Keratinocyte (primary cell): ENCODE results near the gene CPEB4. TPM values are rescaled to one million over a fixed set of nuclear protein-coding genes. Genes with fewer than 3 reads are reported as not detected.

Experiments
- DNase-seq: peaks from one replicate; pipeline ENCODE4 v3.0.0-alpha.2; 2011; ENCODE audit warnings: low read depth, missing footprints, low spot score
- FAIRE-seq: peaks from 2 replicates; lab custom pipeline; 2011; peaks lifted over from hg19 to GRCh38; lab: Jason Lieb, UNC
- H2AFZ ChIP-seq: 2 replicates; pipeline ENCODE4 v1.6.0; 2012; ENCODE audit warnings: low read length, control low read depth, inconsistent platforms; ENCODE audit not compliant: control insufficient read depth
- H3K27ac ChIP-seq: 2 replicates; pipeline ENCODE4 v1.5.1; 2011; ENCODE audit warnings: low read length; ENCODE audit not compliant: control insufficient read depth, insufficient read depth
- H3K27me3 ChIP-seq: 3 replicates; pipeline ENCODE4 v1.6.0; 2011; ENCODE audit warnings: low read length; ENCODE audit not compliant: control insufficient read depth, insufficient read depth; ENCODE audit errors: extremely low read depth
- H3K36me3 ChIP-seq, 2 experiments: 2 replicates in 1 of 2; 3 replicates in 1 of 2; pipeline ENCODE4 v1.5.1; 2011; ENCODE audit warnings: low read length in 2 of 2, mild to moderate bottlenecking in 1 of 2; ENCODE audit not compliant: control insufficient read depth in 2 of 2, insufficient read depth in 2 of 2; ENCODE audit errors: extremely low read depth in 1 of 2
- H3K4me1 ChIP-seq: 3 replicates; pipeline ENCODE4 v1.5.1; 2011; ENCODE audit warnings: low read length; ENCODE audit not compliant: control insufficient read depth, insufficient read depth; ENCODE audit errors: extremely low read depth
- H3K4me2 ChIP-seq: 3 replicates; pipeline ENCODE4 v1.6.0; 2011; ENCODE audit warnings: low read depth, low read length; ENCODE audit not compliant: control insufficient read depth, insufficient read depth; ENCODE audit errors: extremely low read depth
- H3K4me3 ChIP-seq, 3 experiments: fragments of 200-600 bp in 1 of 3; sonication (generic) in 1 of 3; 2 replicates in 2 of 3; 3 replicates in 1 of 3; pipeline ENCODE4 v1.5.1; 2011 to 2016; ENCODE audit warnings: low read length in 3 of 3, mild to moderate bottlenecking in 3 of 3, control low read depth in 2 of 3, inconsistent platforms in 1 of 3, low read depth in 1 of 3, mixed read lengths in 1 of 3, mixed run types in 1 of 3, moderate library complexity in 1 of 3; ENCODE audit not compliant: control insufficient read depth in 2 of 3, insufficient read depth in 2 of 3; ENCODE audit errors: extremely low read depth in 1 of 3
- H3K79me2 ChIP-seq: 2 replicates; pipeline ENCODE4 v1.6.0; 2012; ENCODE audit warnings: low read length; ENCODE audit not compliant: control insufficient read depth, insufficient read depth
- H3K9ac ChIP-seq: 3 replicates; pipeline ENCODE4 v1.6.0; 2011; ENCODE audit warnings: low read length; ENCODE audit not compliant: control insufficient read depth, insufficient read depth; ENCODE audit errors: extremely low read depth
- H3K9me1 ChIP-seq: 3 replicates; pipeline ENCODE4 v1.6.0; 2011; ENCODE audit warnings: low read length; ENCODE audit not compliant: control insufficient read depth, insufficient read depth; ENCODE audit errors: extremely low read depth
- H3K9me3 ChIP-seq: 2 replicates; pipeline ENCODE4 v1.5.1; 2012; ENCODE audit warnings: low read depth, low read length; ENCODE audit not compliant: control insufficient read depth
- H4K20me1 ChIP-seq: 3 replicates; pipeline ENCODE4 v1.6.0; 2011; ENCODE audit warnings: low read length; ENCODE audit not compliant: control insufficient read depth, insufficient read depth; ENCODE audit errors: extremely low read depth
- CTCF ChIP-seq, 3 experiments: IDR thresholded peaks in 1 of 3; conservative IDR thresholded peaks in 1 of 3; optimal IDR thresholded peaks in 1 of 3; 2 replicates in 2 of 3; 3 replicates in 1 of 3; pipeline versions ENCODE3 to v1.5.1; 2011; ENCODE audit warnings: low read length in 3 of 3, mild to moderate bottlenecking in 3 of 3, moderate library complexity in 2 of 3, control low read depth in 1 of 3, inconsistent platforms in 1 of 3; ENCODE audit not compliant: insufficient read depth in 2 of 3; ENCODE audit errors: extremely low read depth in 1 of 3
- EZH2 ChIP-seq: IDR thresholded peaks from one replicate; pipeline ENCODE4 v1.6.1; 2012; ENCODE audit warnings: inconsistent platforms, mild to moderate bottlenecking, low read length, moderate library complexity
- dilution Hi-C: fragments of 300-500 bp; cut with MboI; formaldehyde crosslinking; loops from one replicate; pipeline ENCODE4 v1.7.0; 2020; ENCODE audit warnings: low sequenced_read_pairs; ENCODE audit not compliant: extremely low pct_ligation_motif_present
- polyA plus RNA-seq, 5 experiments: library from polyadenylated mRNA; depleted of rRNA in 3 of 5; stranded (reverse) in 3 of 5; stranded (forward) in 1 of 5; unstranded in 1 of 5; fragments of >200 nt; gene quantifications; 1 replicate in 1 of 5; 2 replicates in 3 of 5; 3 replicates in 1 of 5; pipeline versions ENCODE4 v1.2.1 to v1.2.3, GENCODE V29; 2011 to 2012; ENCODE audit warnings: missing spikeins in 2 of 5, low read depth in 1 of 5, low replicate concordance in 1 of 5

Gene CPEB4
- polyA plus RNA-seq, 1 donor (not counting 4 experiments of a cell fraction or from before 2014, with no cell fraction given): 13.8 TPM

GRCh38 chr5:174011441-174011840 is 123.3 kb downstream of the CPEB4 start:
- Histone ChIP-seq H3K9me3 (no peaks in the 10 kb centered on the region), H3K9ac (no peak overlapping the region), H2AFZ (no peak overlapping the region), H3K4me2 (no peak overlapping the region), H3K4me3 (no peak overlapping the region), H4K20me1 (no peaks in the 10 kb centered on the region), H3K27ac (no peak overlapping the region), H3K9me1 (no peaks in the 10 kb centered on the region), H3K36me3 (no peaks in the 10 kb centered on the region), H3K79me2 (no peaks in the 10 kb centered on the region), H3K4me1 (no peaks in the 10 kb centered on the region), H3K27me3 (no peaks in the 10 kb centered on the region)
- dilution Hi-C loops: no loop called here
- TF ChIP-seq CTCF (optimal IDR thresholded peaks at IDR 0.05 in 1 of 3, IDR thresholded peaks at IDR 0.05 in 1 of 3, conservative IDR thresholded peaks at IDR 0.05 in 1 of 3; ENCODE audit: extremely low read depth in 1 of 3, insufficient read depth in 2 of 3, low read length in 3 of 3) (no peak), EZH2 (no peak)
- DNase-seq: no peak
- no peak for FAIRE-seq

Other genes with a start within 250 kb of the CPEB4 start
- 0.03 TPM in 1 of 3 replicates, not detected in the others for gene C5orf47, start 100.8 kb downstream of the CPEB4 start, polyA plus RNA-seq
- 0.09 TPM in 1 of 3 replicates, not detected in the others for gene NSG2, start 157.4 kb downstream of the CPEB4 start, polyA plus RNA-seq